ENCODE measurements around the gene PPP1R13B. TPM values are rescaled to one million over a fixed set of nuclear protein-coding genes. Genes with fewer than 3 reads are reported as not detected.
"Not testable (repeated sequence)": the region's sequence is repeated elsewhere in the genome, so short reads cannot be mapped to it uniquely, and the experiment has no call there.

PPP1R13B gene
- total RNA-seq, 1 donor from 2014 or later = 53.0 TPM

DNA sequence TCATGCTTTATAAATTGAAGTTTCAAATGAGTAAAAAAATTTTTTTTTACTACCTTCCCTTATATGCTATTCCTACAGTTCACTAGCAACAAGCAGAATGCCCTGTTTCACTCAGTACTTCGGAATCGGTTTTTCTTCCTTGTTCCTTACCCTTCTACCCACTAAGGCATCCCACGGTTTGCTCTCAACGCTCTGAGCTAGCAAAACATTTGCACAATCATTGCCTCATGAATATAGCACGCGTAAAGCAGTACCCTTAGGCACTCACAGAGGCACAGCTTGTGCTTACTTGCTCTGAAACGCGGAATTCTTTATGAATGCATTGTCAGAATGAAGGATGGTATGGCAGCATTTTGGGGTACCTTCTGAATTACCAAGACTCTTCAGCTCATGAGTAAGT is 45.0 kb downstream of the PPP1R13B start:
- H3K9me3 Mint-ChIP-seq = no peaks in the 10 kb centered on the region
- H3K4me3 Mint-ChIP-seq = no peak overlapping the region
- DNase-seq (ENCODE audit: low spot score in 2 of 2, unreplicated experiment in 2 of 2) = no peak
- peaks cover 18% of the 10 kb centered on the region for H3K4me1 Mint-ChIP-seq
- H3K27ac Mint-ChIP-seq = no peak overlapping the region
- TF ChIP-seq, protein P1, sequence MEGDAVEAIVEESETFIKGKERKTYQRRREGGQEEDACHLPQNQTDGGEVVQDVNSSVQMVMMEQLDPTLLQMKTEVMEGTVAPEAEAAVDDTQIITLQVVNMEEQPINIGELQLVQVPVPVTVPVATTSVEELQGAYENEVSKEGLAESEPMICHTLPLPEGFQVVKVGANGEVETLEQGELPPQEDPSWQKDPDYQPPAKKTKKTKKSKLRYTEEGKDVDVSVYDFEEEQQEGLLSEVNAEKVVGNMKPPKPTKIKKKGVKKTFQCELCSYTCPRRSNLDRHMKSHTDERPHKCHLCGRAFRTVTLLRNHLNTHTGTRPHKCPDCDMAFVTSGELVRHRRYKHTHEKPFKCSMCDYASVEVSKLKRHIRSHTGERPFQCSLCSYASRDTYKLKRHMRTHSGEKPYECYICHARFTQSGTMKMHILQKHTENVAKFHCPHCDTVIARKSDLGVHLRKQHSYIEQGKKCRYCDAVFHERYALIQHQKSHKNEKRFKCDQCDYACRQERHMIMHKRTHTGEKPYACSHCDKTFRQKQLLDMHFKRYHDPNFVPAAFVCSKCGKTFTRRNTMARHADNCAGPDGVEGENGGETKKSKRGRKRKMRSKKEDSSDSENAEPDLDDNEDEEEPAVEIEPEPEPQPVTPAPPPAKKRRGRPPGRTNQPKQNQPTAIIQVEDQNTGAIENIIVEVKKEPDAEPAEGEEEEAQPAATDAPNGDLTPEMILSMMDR (IDR thresholded peaks at IDR 0.05; ENCODE audit: unreplicated experiment) = no peak
- H3K36me3 Mint-ChIP-seq = no peaks in the 10 kb centered on the region
- no peaks in the 10 kb centered on the region for H3K27me3 Mint-ChIP-seq (ENCODE audit: low read depth)

DNA sequence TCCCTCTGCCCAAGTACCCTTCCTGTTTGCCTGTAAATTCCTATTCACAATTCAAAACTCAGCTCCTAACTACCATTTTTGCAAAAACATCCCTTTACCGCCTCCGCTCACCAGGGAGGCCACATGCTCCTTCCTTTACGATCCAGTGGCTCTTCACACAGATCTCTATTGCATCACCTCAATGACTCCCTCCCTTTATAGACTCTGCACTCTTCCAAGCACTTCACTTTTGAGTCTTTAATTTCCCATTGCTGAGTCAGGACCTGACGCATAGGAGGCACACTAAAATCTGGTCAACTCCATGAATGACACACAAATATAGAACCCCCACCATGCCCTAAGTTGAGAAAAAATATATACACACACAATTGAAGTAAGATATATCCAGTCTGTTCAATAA is 45.9 kb downstream of the PPP1R13B start:
- DNase-seq (ENCODE audit: low spot score in 2 of 2, unreplicated experiment in 2 of 2) = no peak
- TF ChIP-seq, protein P1 (IDR thresholded peaks at IDR 0.05; ENCODE audit: unreplicated experiment) = no peak
- peaks cover 14% of the 10 kb centered on the region for H3K4me1 Mint-ChIP-seq
- H3K4me3 Mint-ChIP-seq = no peak overlapping the region
- H3K36me3 Mint-ChIP-seq = peaks cover 2% of the 10 kb centered on the region
- H3K27me3 Mint-ChIP-seq (ENCODE audit: low read depth) = no peaks in the 10 kb centered on the region
- H3K9me3 Mint-ChIP-seq = no peaks in the 10 kb centered on the region
- no peak overlapping the region for H3K27ac Mint-ChIP-seq

DNA sequence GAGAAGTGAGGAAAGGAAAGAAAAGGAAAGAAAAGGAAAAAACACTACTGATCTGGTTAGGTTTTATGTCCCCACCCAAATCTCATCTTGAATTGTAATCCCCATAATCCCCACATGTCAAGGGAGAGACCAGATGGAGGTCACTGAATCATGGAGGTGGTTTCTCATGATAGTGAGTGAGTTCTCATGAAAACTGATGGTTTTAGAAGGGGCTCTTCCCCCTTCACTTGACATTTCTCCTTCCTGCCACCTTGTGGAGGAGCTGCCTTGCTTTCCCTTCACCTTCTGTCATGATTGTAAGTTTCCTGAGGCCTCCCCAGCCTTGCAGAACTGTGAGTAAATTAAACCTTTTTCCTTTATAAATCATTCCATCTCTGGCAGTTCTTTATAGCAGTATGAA is 54.2 kb downstream of the PPP1R13B start:
- H3K9me3 Mint-ChIP-seq; DNase-seq (ENCODE audit: low spot score in 2 of 2, unreplicated experiment in 2 of 2); H3K27me3 Mint-ChIP-seq (ENCODE audit: low read depth); H3K4me1 Mint-ChIP-seq; H3K27ac Mint-ChIP-seq; H3K4me3 Mint-ChIP-seq: not testable (repeated sequence)
- peaks cover 23% of the 10 kb centered on the region for H3K36me3 Mint-ChIP-seq

DNA sequence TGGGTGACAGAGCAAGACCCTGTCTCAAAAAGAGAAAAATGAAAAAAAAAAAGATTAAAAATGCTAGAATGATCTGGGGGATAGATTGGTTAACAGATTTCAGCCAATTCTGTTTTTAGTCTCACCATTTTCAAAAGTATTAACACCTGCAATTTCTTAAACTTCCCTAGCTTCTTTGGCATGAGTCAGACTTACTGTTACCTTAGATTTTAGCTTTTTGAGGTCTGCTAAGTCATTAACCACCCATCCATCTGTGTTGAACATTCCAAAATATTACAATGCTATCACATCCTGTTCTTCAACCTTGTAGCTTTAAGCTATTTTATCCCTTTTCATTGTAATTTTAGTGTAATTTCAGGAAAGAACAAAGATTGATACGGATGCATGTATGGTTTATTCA is 59.3 kb downstream of the PPP1R13B start:
- no peak for DNase-seq (ENCODE audit: low spot score in 2 of 2, unreplicated experiment in 2 of 2)
- Mint-ChIP-seq H3K4me1 (no peaks in the 10 kb centered on the region), H3K4me3 (no peak overlapping the region), H3K27me3 (ENCODE audit: low read depth) (no peaks in the 10 kb centered on the region), H3K9me3 (no peaks in the 10 kb centered on the region), H3K27ac (no peak overlapping the region), H3K36me3 (peaks cover 22% of the 10 kb centered on the region)
- TF ChIP-seq, protein P1 (IDR thresholded peaks at IDR 0.05; ENCODE audit: unreplicated experiment) = no peak

DNA sequence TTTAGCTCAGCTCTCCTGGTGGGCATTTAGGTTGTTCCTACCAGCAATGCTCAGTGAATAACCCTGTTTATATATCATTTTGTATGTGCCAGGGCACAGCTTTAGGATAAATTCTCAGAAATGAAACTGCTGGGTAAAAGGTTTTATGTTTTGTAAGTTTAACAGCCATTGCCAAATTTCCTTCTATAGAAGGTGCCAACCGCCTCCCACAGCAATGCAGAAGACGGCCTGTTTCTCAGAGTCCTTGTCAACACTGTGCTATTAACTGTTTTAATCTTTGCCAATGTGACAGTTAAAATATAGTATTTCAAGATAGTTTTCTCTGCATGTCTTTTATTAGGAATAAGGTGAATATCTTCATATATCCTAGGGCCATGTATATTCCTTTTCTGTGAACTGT is 65.0 kb downstream of the PPP1R13B start:
- Mint-ChIP-seq H3K9me3 (no peaks in the 10 kb centered on the region), H3K27ac (no peak overlapping the region), H3K4me3 (no peak overlapping the region), H3K36me3 (peaks cover 19% of the 10 kb centered on the region), H3K27me3 (ENCODE audit: low read depth) (no peaks in the 10 kb centered on the region), H3K4me1 (no peaks in the 10 kb centered on the region)
- no peak for DNase-seq (ENCODE audit: low spot score in 2 of 2, unreplicated experiment in 2 of 2)
- TF ChIP-seq, protein P1 (IDR thresholded peaks at IDR 0.05; ENCODE audit: unreplicated experiment) = no peak

DNA sequence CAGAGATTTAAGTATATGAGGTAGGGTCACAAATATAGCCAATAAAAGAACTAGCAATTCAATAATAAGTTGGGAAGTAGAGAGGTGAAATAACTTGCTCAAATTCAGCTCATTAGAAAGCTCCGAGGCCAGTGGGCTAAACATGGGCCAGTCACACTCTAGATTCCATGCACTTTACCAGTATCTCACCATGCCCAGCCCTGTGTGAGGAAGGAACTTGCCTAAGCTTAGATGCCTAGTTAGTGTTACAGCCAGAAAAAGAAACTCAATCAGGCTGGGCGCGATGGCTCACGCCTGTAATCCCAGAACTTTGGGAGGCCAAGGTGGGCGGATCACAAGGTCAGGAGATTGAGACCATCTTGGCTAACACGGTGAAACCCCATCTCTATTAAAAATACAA is 71.1 kb downstream of the PPP1R13B start:
- not testable (repeated sequence) for H3K27ac Mint-ChIP-seq; H3K27me3 Mint-ChIP-seq (ENCODE audit: low read depth); H3K4me3 Mint-ChIP-seq; H3K9me3 Mint-ChIP-seq; DNase-seq (ENCODE audit: low spot score in 2 of 2, unreplicated experiment in 2 of 2); H3K4me1 Mint-ChIP-seq
- H3K36me3 Mint-ChIP-seq = peaks cover 25% of the 10 kb centered on the region

DNA sequence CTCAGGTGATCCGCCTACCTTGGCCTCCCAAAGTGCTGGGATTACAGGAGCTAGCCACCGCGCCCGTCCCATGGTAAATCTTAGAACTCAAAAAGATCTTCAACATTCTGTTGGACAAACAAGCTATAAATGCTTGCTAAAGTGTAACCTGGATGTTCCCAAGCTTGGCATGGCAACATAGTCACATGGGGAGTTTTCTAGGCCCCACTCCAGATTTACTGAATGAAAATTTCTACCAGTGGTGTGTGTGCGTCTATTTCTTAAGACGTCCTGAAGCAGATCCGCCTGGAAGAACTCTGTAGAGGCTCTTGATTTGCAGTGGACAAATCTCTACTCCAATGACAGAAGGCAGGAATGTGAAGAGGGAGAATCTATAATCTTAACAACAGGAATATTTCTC is 71.9 kb downstream of the PPP1R13B start:
- no peak for DNase-seq (ENCODE audit: low spot score in 2 of 2, unreplicated experiment in 2 of 2)
- Mint-ChIP-seq H3K27me3 (ENCODE audit: low read depth) (no peaks in the 10 kb centered on the region), H3K27ac (no peak overlapping the region), H3K4me1 (peaks cover 7% of the 10 kb centered on the region), H3K4me3 (no peak overlapping the region), H3K36me3 (peaks cover 31% of the 10 kb centered on the region), H3K9me3 (peaks cover 8% of the 10 kb centered on the region)
- TF ChIP-seq, protein P1 (IDR thresholded peaks at IDR 0.05; ENCODE audit: unreplicated experiment) = no peak

Measured in mesothelial cell of epicardium (in vitro differentiated cells).